Dedifferentiated amniotic fluid mesenchymal stem cell (primary cell): ENCODE data around the gene PHF1.
A peak's percentile ranks its signal among the peaks of the same experiment; 100 is the strongest.

Experiments
- DNase-seq: peaks from one replicate; pipeline ENCODE4 v3.0.0-alpha.2; 2016; ENCODE audit errors: extremely low spot score

PHF1 gene

GRCh38 chr6:33454009-33454946 lies 43.5 kb downstream of the PHF1 start, which contains the start of gene ZBTB9:
Gene ZBTB9 (plus strand): TSS chr6:33454576. CDS start chr6:33455101, 525 bp downstream.
- DNase-seq, result peak; percentile 96

GRCh38 chr6:33455051-33455450 lies 44.2 kb downstream of the PHF1 start:
- no peak for DNase-seq

- DNase-seq, result no peak
Observed at GRCh38 chr6:33456156-33456555, 45.3 kb downstream of the PHF1 start.

- DNase-seq, result no peak
Observed at GRCh38 chr6:33458676-33459075, 47.9 kb downstream of the PHF1 start.

- DNase-seq, result no peak
Observed at GRCh38 chr6:33459226-33459625, 48.4 kb downstream of the PHF1 start.
